Neural progenitor cell (in vitro differentiated cells): ENCODE measurements around the gene CCDC71L.

ENCODE experiments used
- CTCF ChIP-seq: fragments of 200-600 bp; sonication (generic); IDR thresholded peaks from 2 replicates; pipeline ENCODE4 v1.5.1; 2017; ENCODE audit warnings: antibody characterized with exemption, mild to moderate bottlenecking
- EZH2 ChIP-seq: fragments of 200-600 bp; sonication (generic); IDR thresholded peaks from 2 replicates; pipeline ENCODE4 v1.6.1; 2017; ENCODE audit warnings: antibody characterized with exemption, mild to moderate bottlenecking, moderate library complexity
- EZH2phosphoT487 ChIP-seq: fragments of 200-600 bp; sonication (generic); IDR thresholded peaks from 2 replicates; pipeline ENCODE4 v1.6.1; 2017; ENCODE audit warnings: antibody characterized with exemption

GRCh38 chr7:106630648-106631047, 30.3 kb downstream of the CCDC71L start:
- TF ChIP-seq CTCF (no peak), EZH2 (no peak), EZH2phosphoT487 (no peak)
